GM18909 (cell line): ENCODE results near the gene DYNLT5.
"Not testable (repeated sequence)": the region's sequence is repeated elsewhere in the genome, so short reads cannot be mapped to it uniquely, and the experiment has no call there.

Experiments used
- ATAC-seq: cut with Tn5 transposase; IDR thresholded peaks from one replicate; pipeline ENCODE4 v1.9.1; 2021; ENCODE audit warnings: mild to moderate bottlenecking; ENCODE audit not compliant: unreplicated experiment, poor library complexity

Gene DYNLT5

DNA sequence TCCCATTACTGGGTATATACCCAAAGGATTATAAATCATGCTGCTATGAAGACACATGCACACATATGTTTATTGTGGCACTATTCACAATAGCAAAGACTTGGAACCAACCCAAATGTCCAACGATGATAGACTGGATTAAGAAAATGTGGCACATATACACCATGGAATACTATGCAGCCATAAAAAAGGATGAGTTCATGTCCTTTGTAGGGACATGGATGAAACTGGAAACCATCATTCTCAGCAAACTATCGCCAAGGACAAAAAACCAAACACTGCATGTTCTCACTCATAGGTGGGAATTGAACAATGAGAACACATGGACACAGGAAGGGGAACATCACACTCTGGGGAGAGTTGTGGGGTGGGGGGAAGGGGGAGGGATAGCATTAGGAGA is 33.5 kb downstream of the DYNLT5 start:
- ATAC-seq: not testable (repeated sequence)

DNA sequence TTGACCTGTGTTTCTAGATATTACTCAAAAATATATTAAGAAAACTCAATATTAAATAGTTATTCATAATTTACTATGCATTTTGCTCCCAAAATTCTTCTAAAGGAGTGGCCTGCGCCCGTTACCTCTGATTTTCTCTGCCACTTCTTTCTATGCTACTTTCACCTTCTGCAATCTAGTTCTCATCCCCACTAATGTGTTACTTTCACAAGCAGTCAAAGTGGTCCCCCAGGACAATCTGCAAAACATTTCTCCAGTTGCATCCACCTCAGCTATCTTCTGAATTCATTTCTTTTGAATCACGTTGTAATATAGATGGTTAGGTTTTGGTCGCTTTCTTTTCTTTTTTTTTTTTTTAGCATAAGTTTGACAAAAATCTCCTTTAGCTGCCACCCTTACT is 35.4 kb downstream of the DYNLT5 start:
- no peak for ATAC-seq

DNA sequence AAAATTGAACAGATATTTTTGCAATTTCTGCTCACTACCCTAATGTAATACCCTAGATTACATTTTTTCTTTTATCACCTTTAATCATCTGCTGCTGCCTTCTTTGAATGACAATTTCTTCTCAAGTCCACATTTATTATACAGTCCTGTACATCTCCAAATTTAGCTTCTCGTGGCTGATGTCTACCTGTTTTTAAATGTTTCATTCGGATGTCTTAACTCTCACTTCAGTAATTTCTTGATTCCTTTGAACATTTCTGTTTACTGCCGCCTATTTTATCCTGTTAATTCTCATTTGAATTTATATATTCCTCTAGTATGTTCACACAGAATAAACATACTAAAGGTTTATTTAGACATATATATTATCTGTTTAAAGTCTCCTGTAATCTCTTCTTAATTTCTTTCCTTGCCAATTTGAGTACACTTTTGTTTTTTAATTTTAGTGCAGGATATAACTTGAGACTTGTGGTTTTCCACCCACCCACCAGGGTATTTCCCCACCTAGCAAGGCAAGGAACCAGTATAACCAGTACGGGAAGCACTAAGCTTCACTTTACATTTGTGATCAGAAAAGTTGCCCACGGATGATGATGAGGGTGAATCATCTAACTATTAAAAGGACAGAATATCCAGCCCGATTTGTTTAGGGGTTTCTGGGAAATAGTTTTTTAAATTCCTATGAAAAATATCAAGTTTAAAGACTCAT is 36.1 kb downstream of the DYNLT5 start:
- ATAC-seq: peak; percentile 65

DNA sequence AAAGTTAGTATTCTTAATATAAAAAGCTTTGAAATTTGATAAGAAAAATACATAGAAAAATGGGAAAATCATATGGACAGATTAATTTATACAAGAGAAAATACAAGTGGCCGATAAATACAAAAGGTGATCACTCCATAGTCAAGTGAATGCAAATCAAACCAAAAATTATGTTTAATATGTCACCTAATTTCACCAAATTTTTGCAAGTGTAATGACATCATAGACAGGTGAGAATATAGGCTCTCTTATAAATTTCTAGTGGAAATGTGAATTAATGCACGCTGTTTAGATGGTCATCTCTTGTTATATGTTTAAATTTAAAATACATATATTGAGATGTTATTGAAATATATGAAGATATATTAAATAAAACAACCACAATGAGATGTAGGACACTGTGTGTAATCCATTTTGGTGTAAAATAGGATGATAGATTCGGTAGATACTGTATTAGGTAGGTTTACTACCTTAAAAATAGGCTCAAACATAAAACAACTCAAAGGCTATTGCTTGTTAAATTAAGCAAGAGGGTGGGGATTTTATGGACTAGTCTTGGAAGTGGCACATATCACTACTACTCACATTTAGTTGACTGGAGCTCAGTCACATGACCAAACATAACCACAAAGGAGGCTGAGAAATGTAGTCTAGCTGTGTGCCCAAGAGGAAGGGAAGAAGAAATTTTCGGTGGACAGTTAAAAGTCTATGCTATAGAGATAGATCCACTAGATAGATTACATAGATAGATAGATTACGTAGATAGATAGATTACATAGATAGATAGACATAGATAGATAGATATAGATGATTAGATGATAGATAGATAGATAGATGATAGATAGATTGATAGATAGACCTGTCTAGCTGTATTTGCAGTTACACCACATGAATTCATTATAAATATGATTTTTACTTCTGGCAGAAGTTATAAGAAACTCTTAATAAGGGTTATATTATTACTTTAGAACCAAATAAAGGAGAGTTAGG is 39.7 kb downstream of the DYNLT5 start:
- no peak for ATAC-seq

GRCh38 chr1:66795839-66796238 is 43.6 kb downstream of the DYNLT5 start:
- ATAC-seq: not testable (repeated sequence)

GRCh38 chr1:66809245-66809644 is 57.0 kb downstream of the DYNLT5 start:
- no peak for ATAC-seq

- ATAC-seq: no peak
These were observed 57.6 kb downstream of the DYNLT5 start for GRCh38 chr1:66809736-66810326.

GRCh38 chr1:66824771-66825170 is 72.5 kb downstream of the DYNLT5 start:
- no peak for ATAC-seq
